Measurements from ENCODE around the gene CCSER1.
"Not testable (repeated sequence)": the region's sequence is repeated elsewhere in the genome, so short reads cannot be mapped to it uniquely, and the experiment has no call there.

CCSER1 gene

GRCh38 chr4:91116861-91117260 is 989.7 kb downstream of the CCSER1 start:
- Mint-ChIP-seq H3K9me3 (peaks cover 0 to 5% of the 10 kb centered on the region in 2 donors), H3K27me3 (no peaks in the 10 kb centered on the region), H3K4me3 (no peak overlapping the region), H3K36me3 (ENCODE audit: insufficient read depth) (no peaks in the 10 kb centered on the region), H3K4me1 (ENCODE audit: low read depth in 2 of 2) (no peaks in the 10 kb centered on the region), H3K27ac (no peak overlapping the region)
- ATAC-seq (replicated peaks), result no peak
- DNase-seq, result no peak

- no peak overlapping the region for H3K27ac Mint-ChIP-seq
- no peaks in the 10 kb centered on the region for H3K27me3 Mint-ChIP-seq
- no peak for DNase-seq
- ATAC-seq (replicated peaks), result no peak
- H3K36me3 Mint-ChIP-seq (ENCODE audit: insufficient read depth), result no peaks in the 10 kb centered on the region
- H3K4me3 Mint-ChIP-seq, result no peak overlapping the region
- H3K9me3 Mint-ChIP-seq, result peaks cover 0 to 5% of the 10 kb centered on the region in 2 donors
- no peaks in the 10 kb centered on the region for H3K4me1 Mint-ChIP-seq (ENCODE audit: low read depth in 2 of 2)
These were observed 991.4 kb downstream of the CCSER1 start for GRCh38 chr4:91118597-91118996.

- no peaks in the 10 kb centered on the region for H3K4me1 Mint-ChIP-seq (ENCODE audit: low read depth in 2 of 2)
- DNase-seq (no peak), ATAC-seq (replicated peaks) (no peak)
- H3K4me3 Mint-ChIP-seq, result no peak overlapping the region
- H3K27ac Mint-ChIP-seq, result no peak overlapping the region
- H3K36me3 Mint-ChIP-seq (ENCODE audit: insufficient read depth), result no peaks in the 10 kb centered on the region
- no peaks in the 10 kb centered on the region for H3K9me3 Mint-ChIP-seq
- H3K27me3 Mint-ChIP-seq, result no peaks in the 10 kb centered on the region
These were observed 996.5 kb downstream of the CCSER1 start for GRCh38 chr4:91123742-91124141.

GRCh38 chr4:91127192-91127591 is 1000.0 kb downstream of the CCSER1 start:
- ATAC-seq (replicated peaks) (no peak), DNase-seq (no peak)
- Mint-ChIP-seq H3K27ac (no peak overlapping the region), H3K4me1 (ENCODE audit: low read depth in 2 of 2) (no peaks in the 10 kb centered on the region), H3K36me3 (ENCODE audit: insufficient read depth) (no peaks in the 10 kb centered on the region), H3K27me3 (no peaks in the 10 kb centered on the region), H3K9me3 (peaks cover 0 to 2% of the 10 kb centered on the region in 2 donors), H3K4me3 (no peak overlapping the region)

- Mint-ChIP-seq H3K27ac (no peak overlapping the region), H3K9me3 (peaks cover under 1 to 2% of the 10 kb centered on the region in 2 donors), H3K4me1 (ENCODE audit: low read depth in 2 of 2) (no peaks in the 10 kb centered on the region), H3K4me3 (no peak overlapping the region), H3K36me3 (ENCODE audit: insufficient read depth) (no peaks in the 10 kb centered on the region), H3K27me3 (no peaks in the 10 kb centered on the region)
- no peak for ATAC-seq (replicated peaks)
- no peak for DNase-seq
These were observed 1000.6 kb downstream of the CCSER1 start for GRCh38 chr4:91127831-91128230.

GRCh38 chr4:91128519-91128918 is 1001.3 kb downstream of the CCSER1 start:
- Mint-ChIP-seq H3K27ac (no peak overlapping the region), H3K9me3 (peaks cover 3 to 7% of the 10 kb centered on the region in 2 donors), H3K4me1 (ENCODE audit: low read depth in 2 of 2) (no peaks in the 10 kb centered on the region), H3K36me3 (ENCODE audit: insufficient read depth) (no peaks in the 10 kb centered on the region), H3K27me3 (no peaks in the 10 kb centered on the region), H3K4me3 (no peak overlapping the region)
- DNase-seq (no peak), ATAC-seq (replicated peaks) (no peak)

GRCh38 chr4:91147067-91147466 is 1019.9 kb downstream of the CCSER1 start:
- H3K27me3 Mint-ChIP-seq, result no peaks in the 10 kb centered on the region

GRCh38 chr4:91154041-91154440 is 1026.8 kb downstream of the CCSER1 start:
- H3K27ac Mint-ChIP-seq; H3K36me3 Mint-ChIP-seq (ENCODE audit: insufficient read depth); ATAC-seq (replicated peaks); H3K27me3 Mint-ChIP-seq; H3K4me3 Mint-ChIP-seq; H3K4me1 Mint-ChIP-seq (ENCODE audit: low read depth in 2 of 2); DNase-seq: not testable (repeated sequence)
- peaks cover 13 to 34% of the 10 kb centered on the region in 2 donors for H3K9me3 Mint-ChIP-seq

More at GRCh38 chr4:91147067-91147466, 1019.9 kb downstream of the CCSER1 start:
- Mint-ChIP-seq H3K27ac (no peak overlapping the region), H3K4me3 (no peak overlapping the region), H3K36me3 (ENCODE audit: insufficient read depth) (no peaks in the 10 kb centered on the region), H3K9me3 (peaks cover 10 to 34% of the 10 kb centered on the region in 2 donors), H3K4me1 (ENCODE audit: low read depth in 2 of 2) (no peaks in the 10 kb centered on the region)
- no peak for ATAC-seq (replicated peaks)
- DNase-seq, result no peak

GRCh38 chr4:91167864-91168653 is 1040.9 kb downstream of the CCSER1 start:
- H3K4me1 Mint-ChIP-seq (ENCODE audit: low read depth in 2 of 2); H3K9me3 Mint-ChIP-seq; H3K27ac Mint-ChIP-seq: not testable (repeated sequence)

GRCh38 chr4:91170768-91171167 is 1043.6 kb downstream of the CCSER1 start:
- Mint-ChIP-seq H3K4me3 (no peak overlapping the region), H3K4me1 (ENCODE audit: low read depth in 2 of 2) (no peaks in the 10 kb centered on the region), H3K9me3 (peaks cover 0 to 2% of the 10 kb centered on the region in 2 donors), H3K36me3 (ENCODE audit: insufficient read depth) (no peaks in the 10 kb centered on the region), H3K27me3 (no peaks in the 10 kb centered on the region), H3K27ac (no peak overlapping the region)
- ATAC-seq (replicated peaks) (no peak), DNase-seq (no peak)

More at GRCh38 chr4:91167864-91168653, 1040.9 kb downstream of the CCSER1 start:
- not testable (repeated sequence) for ATAC-seq (replicated peaks); H3K4me3 Mint-ChIP-seq; H3K27me3 Mint-ChIP-seq; DNase-seq; H3K36me3 Mint-ChIP-seq (ENCODE audit: insufficient read depth)

GRCh38 chr4:91171217-91171616 is 1044.0 kb downstream of the CCSER1 start:
- ATAC-seq (replicated peaks) (no peak), DNase-seq (no peak)
- Mint-ChIP-seq H3K27ac (no peak overlapping the region), H3K9me3 (peaks cover 0 to 2% of the 10 kb centered on the region in 2 donors), H3K27me3 (no peaks in the 10 kb centered on the region), H3K4me1 (ENCODE audit: low read depth in 2 of 2) (no peaks in the 10 kb centered on the region), H3K4me3 (no peak overlapping the region), H3K36me3 (ENCODE audit: insufficient read depth) (no peaks in the 10 kb centered on the region)

GRCh38 chr4:91185061-91185460 is 1057.9 kb downstream of the CCSER1 start:
- ATAC-seq (replicated peaks); H3K4me3 Mint-ChIP-seq; DNase-seq; H3K27ac Mint-ChIP-seq; H3K36me3 Mint-ChIP-seq (ENCODE audit: insufficient read depth); H3K27me3 Mint-ChIP-seq; H3K4me1 Mint-ChIP-seq (ENCODE audit: low read depth in 2 of 2): not testable (repeated sequence)
- H3K9me3 Mint-ChIP-seq, result peaks cover 12 to 18% of the 10 kb centered on the region in 2 donors

GRCh38 chr4:91198951-91199350 is 1071.8 kb downstream of the CCSER1 start:
- DNase-seq (no peak), ATAC-seq (replicated peaks) (no peak)
- no peak overlapping the region for H3K27ac Mint-ChIP-seq
- H3K36me3 Mint-ChIP-seq (ENCODE audit: insufficient read depth), result no peaks in the 10 kb centered on the region
- H3K4me3 Mint-ChIP-seq, result peak overlapping the region in 1 of 2 donors; percentile 29
- no peaks in the 10 kb centered on the region for H3K4me1 Mint-ChIP-seq (ENCODE audit: low read depth in 2 of 2)
- H3K27me3 Mint-ChIP-seq, result no peaks in the 10 kb centered on the region
- H3K9me3 Mint-ChIP-seq, result peaks cover 0 to 5% of the 10 kb centered on the region in 2 donors

GRCh38 chr4:91207535-91207934 is 1080.3 kb downstream of the CCSER1 start:
- H3K4me1 Mint-ChIP-seq (ENCODE audit: low read depth in 2 of 2), result no peaks in the 10 kb centered on the region
- no peak overlapping the region for H3K27ac Mint-ChIP-seq
- ATAC-seq (replicated peaks), result no peak
- no peaks in the 10 kb centered on the region for H3K27me3 Mint-ChIP-seq
- H3K4me3 Mint-ChIP-seq, result no peak overlapping the region
- no peaks in the 10 kb centered on the region for H3K36me3 Mint-ChIP-seq (ENCODE audit: insufficient read depth)
- no peak for DNase-seq
- H3K9me3 Mint-ChIP-seq, result peaks cover 5 to 9% of the 10 kb centered on the region in 2 donors

Data from effector memory CD8-positive, alpha-beta T cell (primary cell).